HepG2 (cell line): ENCODE results near the gene LRP2.

Source experiments
- ADNP ChIP-seq: sonication (generic); formaldehyde crosslinking; IDR thresholded peaks from 2 replicates; pipeline ENCODE4 v1.4.0; 2020; ENCODE audit warnings: missing genetic modification reagents
- HDAC1 ChIP-seq: sonication (generic); formaldehyde crosslinking; IDR thresholded peaks from 2 replicates; pipeline ENCODE4 v1.5.1; 2020; ENCODE audit warnings: mild to moderate bottlenecking, missing genetic modification reagents
- HNF4G ChIP-seq, 2 experiments: sonication (generic) in 1 of 2; formaldehyde crosslinking in 1 of 2; IDR thresholded peaks; 2 replicates each; pipeline versions ENCODE4 v1.4.0 to v1.6.1; 2011 to 2020; ENCODE audit warnings: borderline replicate concordance in 2 of 2, low read depth in 2 of 2, mild to moderate bottlenecking in 2 of 2, low read length in 1 of 2, missing genetic modification reagents in 1 of 2, moderate library complexity in 1 of 2
- IRF1 ChIP-seq: sonication (generic); formaldehyde crosslinking; IDR thresholded peaks from 2 replicates; pipeline ENCODE4 v1.4.0; 2020; ENCODE audit warnings: low read depth, mild to moderate bottlenecking, missing genetic modification reagents
- MYC ChIP-seq: sonication (generic); formaldehyde crosslinking; IDR thresholded peaks from 2 replicates; pipeline ENCODE4 v1.9.0; 2021; ENCODE audit warnings: missing genetic modification reagents, borderline replicate concordance
- NFIC ChIP-seq: IDR thresholded peaks from 2 replicates; pipeline ENCODE4 v1.6.1; 2012; ENCODE audit warnings: mild to moderate bottlenecking, low read length, inconsistent platforms
- PRDM10 ChIP-seq: sonication (generic); formaldehyde crosslinking; IDR thresholded peaks from 2 replicates; pipeline ENCODE4 v1.4.0; 2020; ENCODE audit warnings: low read depth, missing genetic modification reagents
- SMAD3 ChIP-seq: sonication (generic); formaldehyde crosslinking; IDR thresholded peaks from 2 replicates; pipeline ENCODE4 v1.4.0; 2020; ENCODE audit warnings: missing genetic modification reagents
- SRF ChIP-seq: IDR thresholded peaks from 2 replicates; pipeline ENCODE4 v1.6.1; 2011; ENCODE audit warnings: mild to moderate bottlenecking, low read depth, low read length, moderate library complexity
- ZNF280D ChIP-seq: sonication (generic); formaldehyde crosslinking; IDR thresholded peaks from 2 replicates; pipeline ENCODE4 v1.5.1; 2020; ENCODE audit warnings: mild to moderate bottlenecking, missing genetic modification reagents
- ZNF639 ChIP-seq: conservative IDR thresholded peaks from 2 replicates; pipeline ENCODE4 v1.6.1; 2018; ENCODE audit warnings: missing genetic modification reagents

GRCh38 chr2:169087757-169088379 lies 274.5 kb downstream of the LRP2 start:
- TF ChIP-seq HDAC1 (CRISPR knock-in tag) = no peak
- no peak for TF ChIP-seq HNF4G (IDR thresholded peaks at IDR 0.05; ENCODE audit: borderline replicate concordance, low read depth, low read length)
- no peak for TF ChIP-seq HNF4G (CRISPR knock-in tag; IDR thresholded peaks at IDR 0.05; ENCODE audit: borderline replicate concordance, low read depth)
- TF ChIP-seq SRF = no peak
- TF ChIP-seq IRF1 (CRISPR knock-in tag) = no peak
- no peak for TF ChIP-seq ADNP (CRISPR knock-in tag)
- no peak for TF ChIP-seq ZNF280D (CRISPR knock-in tag)
- TF ChIP-seq SMAD3 (CRISPR knock-in tag) = no peak
- TF ChIP-seq MYC (CRISPR knock-in tag) = no peak
- TF ChIP-seq PRDM10 (CRISPR knock-in tag) = no peak
- no peak for TF ChIP-seq ZNF639 (CRISPR knock-in tag)
- TF ChIP-seq NFIC = no peak
